ENCODE measurements around the gene MKLN1.
A peak's percentile ranks its signal among the peaks of the same experiment; 100 is the strongest.
"Not testable (repeated sequence)": the region's sequence is repeated elsewhere in the genome, so short reads cannot be mapped to it uniquely, and the experiment has no call there.

MKLN1 gene

DNA sequence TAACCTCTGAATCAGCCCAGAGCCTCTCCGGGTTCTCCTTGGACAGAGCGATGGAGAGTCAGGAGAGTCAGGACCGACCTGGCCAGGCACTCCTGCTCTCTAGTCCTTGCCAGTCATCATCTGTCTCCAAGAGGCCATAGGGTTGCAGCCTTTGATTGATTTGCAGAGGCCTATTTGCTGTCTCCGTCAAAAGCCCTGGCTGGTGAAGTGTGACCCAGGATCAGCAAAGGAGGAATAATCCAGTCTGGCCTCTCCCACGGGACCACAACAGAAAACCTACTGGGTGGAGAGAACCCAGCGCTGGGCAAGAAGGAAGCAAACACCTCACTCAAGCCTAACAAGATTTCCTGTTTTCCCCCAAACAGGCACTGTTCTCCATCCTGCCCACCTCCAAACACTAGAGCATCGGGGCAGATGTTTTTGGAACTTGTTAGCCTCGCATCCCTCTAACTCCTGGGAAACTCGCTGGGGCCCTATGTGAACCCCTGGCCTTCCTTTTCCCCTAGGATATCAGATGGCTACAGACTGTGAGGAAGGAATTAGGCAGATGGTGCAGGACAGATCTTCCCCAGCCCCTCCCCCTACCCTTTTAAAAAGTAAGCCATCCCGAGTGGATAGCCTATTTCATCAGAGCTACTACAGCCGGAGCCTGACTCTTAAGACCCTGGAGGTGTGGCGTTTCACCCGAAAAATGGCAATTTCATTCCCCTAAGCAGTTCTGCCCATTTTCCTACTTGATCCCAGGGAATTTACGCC lies 174.4 kb downstream of the MKLN1 start:
- Histone ChIP-seq H2AFZ (ENCODE audit: low read depth) (no peak overlapping the region), H3K4me3 (IDR thresholded peaks at IDR 0.05; ENCODE audit: insufficient read depth, low read depth, low read length) (no peak overlapping the region), H3K36me3 (ENCODE audit: insufficient read depth) (no peaks in the 10 kb centered on the region), H3K9ac (no peak overlapping the region), H3K4me2 (peak overlapping the region; percentile 59), H3K4me1 (ENCODE audit: low read depth, poor library complexity, severe bottlenecking) (peaks cover 33% of the 10 kb centered on the region), H3K27me3 (ENCODE audit: insufficient read depth, low read depth) (no peaks in the 10 kb centered on the region), H3K79me2 (ENCODE audit: insufficient read depth, low read depth) (no peaks in the 10 kb centered on the region), H4K20me1 (ENCODE audit: insufficient read depth) (no peaks in the 10 kb centered on the region), H3K27ac (peak overlapping the region; percentile 21; the same call in 1 of the 2 replicates)
- TF ChIP-seq, protein P1, sequence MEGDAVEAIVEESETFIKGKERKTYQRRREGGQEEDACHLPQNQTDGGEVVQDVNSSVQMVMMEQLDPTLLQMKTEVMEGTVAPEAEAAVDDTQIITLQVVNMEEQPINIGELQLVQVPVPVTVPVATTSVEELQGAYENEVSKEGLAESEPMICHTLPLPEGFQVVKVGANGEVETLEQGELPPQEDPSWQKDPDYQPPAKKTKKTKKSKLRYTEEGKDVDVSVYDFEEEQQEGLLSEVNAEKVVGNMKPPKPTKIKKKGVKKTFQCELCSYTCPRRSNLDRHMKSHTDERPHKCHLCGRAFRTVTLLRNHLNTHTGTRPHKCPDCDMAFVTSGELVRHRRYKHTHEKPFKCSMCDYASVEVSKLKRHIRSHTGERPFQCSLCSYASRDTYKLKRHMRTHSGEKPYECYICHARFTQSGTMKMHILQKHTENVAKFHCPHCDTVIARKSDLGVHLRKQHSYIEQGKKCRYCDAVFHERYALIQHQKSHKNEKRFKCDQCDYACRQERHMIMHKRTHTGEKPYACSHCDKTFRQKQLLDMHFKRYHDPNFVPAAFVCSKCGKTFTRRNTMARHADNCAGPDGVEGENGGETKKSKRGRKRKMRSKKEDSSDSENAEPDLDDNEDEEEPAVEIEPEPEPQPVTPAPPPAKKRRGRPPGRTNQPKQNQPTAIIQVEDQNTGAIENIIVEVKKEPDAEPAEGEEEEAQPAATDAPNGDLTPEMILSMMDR (conservative IDR thresholded peaks at IDR 0.05; ENCODE audit: low read depth, low read length): no peak

DNA sequence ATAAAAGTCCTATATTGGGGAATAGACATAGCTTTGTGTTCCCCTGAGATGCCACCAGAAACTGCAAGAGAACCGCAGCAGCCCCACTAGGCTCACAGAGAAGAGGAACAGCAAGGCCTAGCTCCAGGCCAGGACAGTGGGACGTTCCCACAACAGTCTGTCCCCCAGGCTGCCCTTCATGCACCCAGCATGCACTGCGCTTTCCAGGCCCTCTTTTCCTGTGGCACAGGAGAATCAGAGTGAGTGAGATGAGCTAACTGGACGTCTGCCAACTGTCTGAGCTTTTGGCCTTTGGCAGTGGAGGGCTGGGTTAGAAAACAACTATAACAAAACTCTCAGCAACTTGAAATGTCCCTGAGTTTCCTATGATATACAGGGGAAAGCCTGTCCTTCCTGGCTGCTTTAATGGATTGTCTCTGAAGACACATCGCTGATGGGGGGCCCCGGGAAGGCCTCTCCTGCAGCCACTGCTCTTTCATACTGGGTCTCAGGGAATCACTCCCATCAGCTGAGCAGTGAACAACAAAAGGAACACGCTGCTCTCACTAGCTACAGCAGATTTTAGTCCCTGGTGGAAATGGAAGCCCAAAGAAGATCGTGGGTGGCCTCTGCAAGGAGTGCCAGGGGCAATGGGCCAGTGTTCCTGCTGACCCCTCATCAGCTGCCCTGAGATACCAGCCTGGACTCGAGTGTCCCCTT lies 175.3 kb downstream of the MKLN1 start:
- Histone ChIP-seq H2AFZ (ENCODE audit: low read depth) (no peak overlapping the region), H3K9ac (no peak overlapping the region), H3K4me2 (no peak overlapping the region; the same call in 1 of the 2 replicates), H3K36me3 (ENCODE audit: insufficient read depth) (no peaks in the 10 kb centered on the region), H4K20me1 (ENCODE audit: insufficient read depth) (no peaks in the 10 kb centered on the region), H3K27me3 (ENCODE audit: insufficient read depth, low read depth) (no peaks in the 10 kb centered on the region), H3K27ac (no peak overlapping the region), H3K79me2 (ENCODE audit: insufficient read depth, low read depth) (no peaks in the 10 kb centered on the region), H3K4me1 (ENCODE audit: low read depth, poor library complexity, severe bottlenecking) (peaks cover 37% of the 10 kb centered on the region), H3K4me3 (IDR thresholded peaks at IDR 0.05; ENCODE audit: insufficient read depth, low read depth, low read length) (no peak overlapping the region)
- TF ChIP-seq, protein P1 (conservative IDR thresholded peaks at IDR 0.05; ENCODE audit: low read depth, low read length): no peak

DNA sequence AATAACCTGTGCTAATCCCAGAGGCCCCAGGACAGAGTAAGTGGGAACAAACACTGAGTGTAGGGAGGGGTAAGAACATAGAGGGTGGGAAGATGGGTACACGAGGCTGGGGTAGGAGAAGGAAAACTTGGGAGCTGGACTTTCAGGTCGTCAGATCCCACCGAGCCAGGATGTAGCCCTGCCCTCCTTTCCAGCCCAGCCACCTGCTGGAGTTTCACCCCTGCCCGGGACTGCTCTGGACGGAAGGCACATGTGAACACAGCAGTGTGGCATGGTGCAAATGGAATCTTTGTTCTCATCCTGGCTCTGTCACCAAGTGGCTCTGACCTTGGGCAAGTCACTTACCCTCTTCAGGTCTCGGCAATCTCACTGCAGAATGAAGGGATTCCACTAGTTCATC lies 176.0 kb downstream of the MKLN1 start:
- H2AFZ ChIP-seq (ENCODE audit: low read depth): no peak overlapping the region
- no peak overlapping the region for H3K4me2 ChIP-seq
- H3K27me3 ChIP-seq (ENCODE audit: insufficient read depth, low read depth): no peaks in the 10 kb centered on the region
- no peaks in the 10 kb centered on the region for H4K20me1 ChIP-seq (ENCODE audit: insufficient read depth)
- no peaks in the 10 kb centered on the region for H3K79me2 ChIP-seq (ENCODE audit: insufficient read depth, low read depth)
- H3K9ac ChIP-seq: no peak overlapping the region
- H3K4me3 ChIP-seq (IDR thresholded peaks at IDR 0.05; ENCODE audit: insufficient read depth, low read depth, low read length): no peak overlapping the region
- H3K27ac ChIP-seq: no peak overlapping the region
- H3K36me3 ChIP-seq (ENCODE audit: insufficient read depth): no peaks in the 10 kb centered on the region
- TF ChIP-seq, protein P1 (conservative IDR thresholded peaks at IDR 0.05; ENCODE audit: low read depth, low read length): no peak
- H3K4me1 ChIP-seq (ENCODE audit: low read depth, poor library complexity, severe bottlenecking): peaks cover 41% of the 10 kb centered on the region

DNA sequence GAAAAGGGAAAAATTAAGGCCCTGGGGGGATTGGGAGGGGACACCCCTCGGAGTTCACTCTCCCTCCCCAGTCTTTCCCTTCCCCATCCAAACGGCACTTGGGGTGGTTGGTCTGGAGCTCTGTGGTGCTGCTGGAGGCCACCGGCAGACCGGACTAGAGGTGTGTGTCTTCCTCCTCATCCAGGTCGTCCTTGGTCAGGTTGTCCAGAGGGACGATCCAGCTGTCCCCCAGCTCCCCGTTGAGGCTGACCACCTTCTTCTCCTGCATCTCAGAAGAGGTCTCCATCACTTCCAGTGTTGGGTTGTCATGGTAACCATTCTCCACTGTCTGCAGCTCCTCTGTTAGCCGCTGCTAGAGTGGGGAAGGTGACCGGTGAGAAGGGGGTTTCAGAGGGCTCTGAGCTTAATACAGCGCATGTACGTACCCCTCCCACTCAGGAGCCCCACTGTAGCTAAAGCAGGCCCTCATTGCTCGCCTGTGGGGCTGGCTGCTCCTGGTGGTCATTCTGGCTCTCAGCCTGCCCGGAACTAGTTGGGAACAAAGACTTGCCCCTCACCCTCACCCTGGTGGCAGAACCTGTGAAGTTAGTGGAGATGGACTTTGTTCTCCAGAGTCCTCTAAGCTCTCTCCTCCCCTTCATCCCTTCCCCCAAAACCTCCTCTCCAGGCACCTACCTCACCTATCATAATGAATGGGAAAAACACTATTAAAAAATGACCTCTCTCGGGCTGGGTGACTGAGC lies 176.7 kb downstream of the MKLN1 start:
- Histone ChIP-seq H3K4me1 (ENCODE audit: low read depth, poor library complexity, severe bottlenecking) (peaks cover 41% of the 10 kb centered on the region), H2AFZ (ENCODE audit: low read depth) (no peak overlapping the region), H3K36me3 (ENCODE audit: insufficient read depth) (no peaks in the 10 kb centered on the region), H3K4me2 (no peak overlapping the region), H3K4me3 (IDR thresholded peaks at IDR 0.05; ENCODE audit: insufficient read depth, low read depth, low read length) (no peak overlapping the region), H4K20me1 (ENCODE audit: insufficient read depth) (no peaks in the 10 kb centered on the region), H3K9ac (no peak overlapping the region), H3K27me3 (ENCODE audit: insufficient read depth, low read depth) (no peaks in the 10 kb centered on the region), H3K79me2 (ENCODE audit: insufficient read depth, low read depth) (no peaks in the 10 kb centered on the region), H3K27ac (no peak overlapping the region)
- TF ChIP-seq, protein P1 (conservative IDR thresholded peaks at IDR 0.05; ENCODE audit: low read depth, low read length): no peak

DNA sequence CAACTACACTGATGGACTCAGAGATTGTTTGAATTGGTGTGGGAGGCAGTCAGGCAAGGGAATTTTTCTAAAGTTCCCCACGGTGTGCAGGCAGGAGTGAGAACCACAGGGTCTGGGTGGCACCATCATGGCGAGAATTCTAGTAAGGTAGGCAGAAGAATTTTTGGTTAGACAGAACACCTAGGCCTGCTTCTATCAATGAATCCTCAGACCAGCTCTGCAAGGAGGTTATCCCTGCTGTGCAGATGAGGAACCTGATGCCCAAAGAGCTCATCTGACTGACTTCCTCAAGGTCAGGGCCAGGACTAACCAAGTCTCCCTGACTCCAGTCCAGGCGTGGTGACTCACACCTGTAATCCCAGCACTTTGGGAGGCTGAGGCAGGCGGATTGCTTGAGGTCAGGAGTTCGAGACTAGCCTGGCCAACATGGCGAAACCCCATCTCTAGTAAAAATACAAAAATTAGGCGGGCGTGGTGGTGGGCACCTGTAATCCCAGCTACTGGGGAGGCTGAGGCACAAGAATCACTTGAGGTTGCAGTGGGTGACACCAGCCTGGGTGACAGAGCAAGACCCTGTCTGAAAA lies 177.5 kb downstream of the MKLN1 start:
- H4K20me1 ChIP-seq (ENCODE audit: insufficient read depth): not testable (repeated sequence)

More for the DNA sequence above, 177.5 kb downstream of the MKLN1 start:
- not testable (repeated sequence) for H3K79me2 ChIP-seq (ENCODE audit: insufficient read depth, low read depth); H3K4me2 ChIP-seq; H2AFZ ChIP-seq (ENCODE audit: low read depth); H3K4me3 ChIP-seq (IDR thresholded peaks at IDR 0.05; ENCODE audit: insufficient read depth, low read depth, low read length); H3K9ac ChIP-seq; H3K27ac ChIP-seq; H3K36me3 ChIP-seq (ENCODE audit: insufficient read depth); H3K27me3 ChIP-seq (ENCODE audit: insufficient read depth, low read depth)
- peaks cover 39% of the 10 kb centered on the region for H3K4me1 ChIP-seq (ENCODE audit: low read depth, poor library complexity, severe bottlenecking)
